Epithelial cell of proximal tubule (primary cell): ENCODE measurements around the gene ATG9B. TPM values are rescaled to one million over a fixed set of nuclear protein-coding genes. Genes with fewer than 3 reads are reported as not detected.

ENCODE experiments used
- DNase-seq: peaks from one replicate; pipeline ENCODE4 v3.0.0-alpha.2; 2011; ENCODE audit warnings: low read depth
- H3K4me3 ChIP-seq: 2 replicates; pipeline ENCODE4 v1.5.1; 2011; ENCODE audit warnings: low read depth, mild to moderate bottlenecking, low read length
- CTCF ChIP-seq: conservative IDR thresholded peaks from 2 replicates; pipeline ENCODE4 v1.5.1; 2012; ENCODE audit warnings: low read depth, mild to moderate bottlenecking, low read length
- total RNA-seq: library from RNA; depleted of rRNA; stranded (reverse); fragments of >200 nt; gene quantifications from 2 replicates; pipeline ENCODE4 v1.2.3, GENCODE V29; 2015

The ATG9B gene
- total RNA-seq, 1 donor from 2014 or later, result 1.1 TPM

- TF ChIP-seq CTCF, result no peak
- no peak overlapping the region for H3K4me3 ChIP-seq
- no peak for DNase-seq
These were observed 11.6 kb upstream of the ATG9B start for GRCh38 chr7:151035902-151036301.

DNA sequence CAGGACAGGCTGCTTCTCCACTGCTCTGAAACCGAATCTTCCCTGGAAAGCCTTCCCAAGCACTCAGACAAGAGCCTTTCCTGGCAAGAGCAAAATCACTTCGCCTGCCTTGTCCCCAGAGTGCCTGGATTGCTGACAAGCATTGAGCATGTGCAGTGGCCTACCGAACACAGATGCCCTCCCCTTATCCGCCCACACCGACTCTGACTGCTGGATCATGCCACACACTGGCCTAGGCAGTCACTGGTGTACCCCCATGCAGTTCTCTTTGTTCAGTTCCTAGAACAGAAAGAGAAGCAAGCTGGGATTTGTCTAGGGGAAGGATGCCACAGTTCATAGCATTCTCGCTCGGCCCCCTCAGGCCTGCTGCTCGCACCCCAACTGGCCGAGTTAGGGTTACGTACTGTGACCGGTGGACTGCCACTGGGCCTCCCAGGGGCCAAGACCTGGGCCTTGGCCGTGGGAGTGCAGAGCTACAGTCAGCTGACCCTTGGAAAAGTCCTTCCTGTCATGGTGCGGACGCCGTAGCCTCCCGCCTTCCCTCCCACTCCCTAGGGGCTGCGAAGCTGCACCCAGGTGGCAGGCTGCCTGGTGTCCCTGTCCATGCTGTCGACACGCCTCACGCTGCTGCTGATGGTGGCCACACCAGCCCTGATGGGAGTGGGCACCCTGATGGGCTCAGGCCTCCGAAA is 10.9 kb upstream of the ATG9B start:
- H3K4me3 ChIP-seq, result no peak overlapping the region
- no peak for DNase-seq
- no peak for TF ChIP-seq CTCF

GRCh38 chr7:151034312-151035025 is 10.2 kb upstream of the ATG9B start:
- H3K4me3 ChIP-seq, result no peak overlapping the region
- no peak for TF ChIP-seq CTCF
- DNase-seq, result no peak

GRCh38 chr7:151033864-151034249 is 9.6 kb upstream of the ATG9B start:
- no peak for DNase-seq
- no peak for TF ChIP-seq CTCF
- no peak overlapping the region for H3K4me3 ChIP-seq

DNA sequence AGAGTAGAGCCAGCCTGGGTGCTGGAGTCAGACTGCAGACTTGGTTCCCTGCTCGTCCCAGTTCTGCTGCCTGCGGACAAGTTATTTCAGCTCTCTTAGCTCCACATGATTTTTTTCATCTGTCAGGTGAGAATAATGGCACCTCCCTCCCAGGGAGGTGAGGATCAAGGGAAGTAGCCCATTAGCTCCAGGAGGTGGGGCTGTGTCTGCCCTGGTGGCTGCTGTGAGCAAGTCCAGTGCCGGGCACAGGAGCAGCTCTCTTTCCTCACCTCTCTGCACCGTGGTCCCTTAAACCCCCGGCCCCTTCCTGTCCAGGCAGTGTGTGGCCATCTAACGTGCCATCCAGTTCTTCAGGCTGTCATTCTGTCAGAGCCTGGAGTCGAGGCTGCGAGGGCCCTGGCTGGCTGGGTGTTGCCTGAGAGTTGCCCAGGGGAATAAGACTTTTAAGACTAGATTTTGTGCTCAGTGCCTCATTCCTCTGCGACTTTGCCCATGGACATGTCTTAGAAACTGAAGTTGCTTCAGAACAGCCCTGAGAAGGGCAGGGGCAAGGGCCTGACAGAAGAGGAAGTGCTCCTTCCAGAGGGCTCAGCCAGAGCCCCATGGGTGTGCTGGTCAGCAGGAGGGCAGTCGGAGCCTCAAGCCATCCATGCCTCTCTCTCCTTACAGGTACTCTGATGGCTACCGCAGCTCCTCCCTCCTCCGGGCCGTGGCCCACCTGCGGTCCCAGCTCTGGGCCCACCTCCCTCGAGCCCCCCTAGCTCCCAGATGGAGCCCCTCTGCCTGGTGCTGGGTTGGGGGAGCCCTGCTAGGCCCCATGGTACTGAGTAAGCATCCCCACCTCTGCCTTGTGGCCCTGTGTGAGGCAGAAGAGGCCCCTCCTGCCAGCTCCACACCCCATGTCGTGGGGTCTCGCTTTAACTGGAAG is 8.9 kb upstream of the ATG9B start:
- H3K4me3 ChIP-seq, result no peak overlapping the region
- TF ChIP-seq CTCF, result peak; percentile 26
- DNase-seq, result no peak

GRCh38 chr7:151031011-151031410 is 6.7 kb upstream of the ATG9B start:
- DNase-seq, result no peak
- no peak overlapping the region for H3K4me3 ChIP-seq
- TF ChIP-seq CTCF, result no peak
